GM18511 (cell line): Measurements from ENCODE around the gene BAZ2B.
"Not testable (repeated sequence)": the region's sequence is repeated elsewhere in the genome, so short reads cannot be mapped to it uniquely, and the experiment has no call there.

ENCODE experiments used
- ATAC-seq: cut with Tn5 transposase; IDR thresholded peaks from one replicate; pipeline ENCODE4 v1.9.1; 2021; ENCODE audit warnings: mild to moderate bottlenecking, moderate library complexity; ENCODE audit not compliant: unreplicated experiment

BAZ2B gene

DNA sequence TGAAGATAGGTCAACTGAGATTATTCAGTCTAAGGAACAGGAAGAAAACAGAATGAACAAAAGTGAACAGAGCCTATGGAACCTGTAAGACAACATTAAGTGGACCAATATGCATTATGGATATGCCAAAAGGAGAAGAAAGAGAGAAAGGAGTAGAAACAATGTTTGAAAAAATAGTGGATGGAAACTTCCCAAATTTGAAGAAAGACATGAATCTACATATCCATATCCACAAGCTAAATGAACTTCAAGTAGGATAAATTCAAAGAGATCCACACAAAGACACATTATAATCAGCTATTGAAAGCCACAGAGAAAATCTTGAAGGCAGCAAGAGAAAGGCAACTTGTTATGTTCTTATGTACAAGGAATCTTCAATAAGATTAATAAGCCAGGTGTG lies 74.2 kb downstream of the BAZ2B start:
- ATAC-seq, result no peak

DNA sequence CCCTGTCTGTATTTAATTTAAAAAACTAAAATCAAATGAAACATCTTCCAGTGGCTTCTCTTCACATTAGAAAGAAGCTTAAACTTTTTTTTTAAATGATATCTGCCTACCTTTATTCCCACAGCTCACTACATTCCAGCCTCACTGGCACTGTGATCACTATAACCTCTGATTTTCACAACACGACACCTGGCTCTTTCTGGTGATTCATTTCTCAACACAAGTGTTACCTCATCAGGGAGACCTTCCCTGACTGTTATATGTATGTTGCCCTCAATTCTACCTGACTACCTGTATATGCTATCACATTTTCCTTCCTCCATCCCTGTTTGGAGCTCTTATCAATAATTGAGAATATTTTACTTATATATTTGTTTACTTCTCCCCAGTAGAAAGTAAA lies 76.6 kb downstream of the BAZ2B start:
- no peak for ATAC-seq

DNA sequence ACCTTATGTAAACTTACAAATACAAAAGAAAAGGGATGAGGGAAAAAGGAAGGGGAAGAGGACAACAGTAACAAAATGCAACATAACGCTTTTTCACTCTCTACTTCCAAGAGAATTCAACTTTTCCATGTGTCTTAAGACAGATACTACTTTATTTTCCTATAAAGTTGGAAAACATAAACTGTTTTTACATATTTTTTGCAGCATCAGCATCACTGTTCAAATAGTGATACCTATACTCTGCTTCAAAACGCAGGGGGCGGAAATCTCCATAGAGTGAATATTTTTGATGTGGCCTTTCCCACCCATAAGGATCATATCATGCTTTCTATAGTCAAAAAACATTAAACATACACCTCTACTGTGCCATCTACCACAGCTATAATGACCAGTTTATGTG lies 77.5 kb downstream of the BAZ2B start:
- ATAC-seq, result no peak

DNA sequence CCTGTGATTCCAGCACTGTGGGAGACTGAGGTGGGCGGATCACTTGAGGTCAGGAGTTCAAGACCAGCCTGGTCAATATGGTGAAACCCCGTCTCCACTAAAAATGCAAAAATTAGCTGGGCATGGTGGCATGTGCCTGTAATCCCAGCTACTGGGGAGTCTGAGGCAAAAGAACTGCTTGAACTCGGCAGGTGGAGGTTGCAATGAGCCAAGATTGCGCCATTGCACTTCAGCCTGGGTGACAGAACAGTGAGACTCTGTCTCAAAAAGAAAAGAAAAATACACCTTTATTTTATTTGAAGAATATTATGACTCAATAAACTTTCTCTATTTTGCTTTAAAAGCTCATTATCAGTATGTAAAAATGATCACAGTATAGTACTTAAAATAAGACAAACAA lies 81.1 kb downstream of the BAZ2B start:
- not testable (repeated sequence) for ATAC-seq

DNA sequence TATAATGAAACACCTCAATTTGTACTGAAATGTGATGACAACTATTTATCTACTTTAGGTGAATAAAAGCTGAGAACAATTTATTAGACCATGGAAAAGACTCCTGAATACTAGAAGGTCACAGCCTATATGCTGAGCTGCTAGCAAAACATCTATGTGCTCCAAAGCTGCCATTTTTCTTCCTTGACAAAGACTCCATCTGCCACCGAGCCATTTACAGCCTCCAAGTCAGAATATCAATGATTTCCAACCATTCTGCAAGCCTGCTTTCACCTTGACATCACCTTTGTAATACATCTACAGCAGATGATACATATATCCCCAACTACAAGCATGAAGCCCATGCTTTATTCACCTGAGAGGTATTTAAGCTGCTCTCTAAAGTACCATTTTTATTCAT lies 84.9 kb downstream of the BAZ2B start:
- no peak for ATAC-seq

DNA sequence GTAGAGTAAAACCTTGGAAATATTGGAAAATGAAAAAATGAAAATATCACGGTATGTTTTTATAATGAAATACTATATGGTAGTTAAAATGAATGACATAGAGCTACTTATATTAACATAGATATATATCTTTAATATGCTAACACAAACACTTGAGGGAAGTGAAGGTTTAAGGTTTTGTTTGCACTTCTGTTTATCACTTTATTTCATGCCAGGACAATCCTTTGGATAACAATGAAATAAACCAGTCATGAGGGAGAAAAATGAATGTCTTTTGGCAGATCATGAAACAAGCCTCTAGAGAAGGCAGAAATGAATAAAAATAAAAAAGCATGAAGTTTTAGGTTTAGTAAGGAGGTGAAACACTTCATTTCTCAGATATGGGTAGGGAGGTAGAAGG lies 89.9 kb downstream of the BAZ2B start:
- no peak for ATAC-seq

DNA sequence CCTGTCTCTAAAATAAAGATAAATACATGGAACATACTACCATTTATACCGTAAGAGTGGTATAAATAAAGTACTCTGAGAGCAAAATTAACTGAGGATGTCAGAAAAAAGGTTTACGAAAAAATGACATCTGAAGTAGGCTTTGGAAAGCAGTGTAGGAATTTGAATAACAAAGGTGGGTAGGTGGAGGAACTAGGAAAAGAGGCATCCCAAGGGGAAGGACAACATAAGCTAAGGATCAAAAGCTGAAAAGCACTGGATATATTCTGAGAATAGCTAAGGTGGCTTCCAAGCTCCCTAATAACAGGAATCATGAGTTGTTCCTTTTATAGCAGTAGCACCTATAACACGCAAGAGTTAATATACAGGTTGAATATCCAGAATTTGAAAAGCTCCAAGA lies 91.3 kb downstream of the BAZ2B start:
- no peak for ATAC-seq

DNA sequence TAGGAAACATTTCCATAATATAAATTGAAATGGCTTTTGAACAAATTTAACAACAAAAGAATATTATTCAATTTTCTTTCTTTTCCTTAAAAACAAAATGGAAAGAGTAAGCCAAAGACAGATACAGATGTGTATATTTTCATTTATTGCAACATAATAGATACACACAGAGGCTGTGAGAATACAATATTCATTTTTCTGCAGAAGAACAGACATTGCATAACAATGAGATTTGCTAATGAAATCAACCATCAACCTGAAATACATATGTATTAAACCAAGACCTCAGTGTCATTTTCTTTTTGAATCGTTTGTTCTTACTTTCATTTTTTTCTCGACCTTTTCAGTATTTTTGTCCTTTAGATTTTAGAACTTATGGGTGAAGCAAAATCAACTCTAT lies 95.1 kb downstream of the BAZ2B start:
- ATAC-seq, result no peak

DNA sequence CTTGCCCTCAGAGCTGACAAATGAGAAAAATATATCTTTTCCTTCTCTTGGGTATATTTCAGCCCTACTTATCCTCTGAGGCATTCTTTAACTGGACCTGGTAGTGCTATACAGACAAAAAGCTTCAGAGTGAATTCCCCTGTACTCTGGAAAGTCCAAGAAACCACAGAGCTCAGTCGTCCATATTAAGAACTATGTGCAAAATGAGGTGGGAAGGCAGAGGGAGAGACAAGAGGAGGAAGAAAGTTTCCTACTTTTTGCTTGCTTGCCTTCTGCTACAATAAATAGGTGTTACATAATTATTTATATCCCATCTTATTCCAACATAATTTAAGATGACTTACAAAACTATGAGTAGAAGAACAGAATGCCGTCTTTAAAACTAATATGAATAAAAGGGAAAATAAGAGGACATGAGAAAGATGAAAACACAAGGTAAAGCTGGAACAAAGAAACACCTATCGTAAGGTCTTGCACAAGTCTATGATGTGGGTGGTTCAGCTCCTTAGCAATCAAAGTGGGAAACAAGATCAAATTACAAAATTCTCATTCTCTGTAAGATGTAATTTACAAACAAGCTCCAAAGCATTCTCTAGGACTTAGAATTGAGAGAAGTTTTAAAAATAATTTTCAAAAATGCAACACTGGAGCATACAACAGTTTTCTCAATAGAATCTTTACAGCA lies 97.9 kb downstream of the BAZ2B start:
- no peak for ATAC-seq

DNA sequence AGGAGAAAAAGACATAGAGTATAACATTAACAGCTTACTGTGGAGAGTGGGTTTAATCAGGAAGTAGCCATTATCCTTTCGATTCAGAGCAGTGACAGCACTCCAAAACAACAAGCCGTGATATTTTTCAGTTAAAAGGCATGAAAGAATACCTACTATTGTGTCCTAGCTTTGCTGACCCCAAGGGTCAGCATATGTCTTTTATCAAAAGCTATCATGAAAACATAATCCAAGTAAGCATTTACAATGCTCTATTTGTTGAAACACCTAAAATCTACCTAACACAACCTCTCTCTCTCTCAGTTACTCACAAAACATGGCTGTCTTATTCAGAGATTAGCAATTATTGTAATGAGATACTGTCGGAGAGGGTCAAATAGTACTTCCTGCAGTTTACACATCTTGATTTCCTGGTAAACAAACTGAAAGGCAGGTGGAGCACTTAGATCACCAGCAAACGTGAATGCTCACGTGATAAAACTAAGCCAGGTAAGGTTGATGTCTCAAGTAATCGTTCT lies 100.0 kb downstream of the BAZ2B start:
- peak; percentile 93 for ATAC-seq

DNA sequence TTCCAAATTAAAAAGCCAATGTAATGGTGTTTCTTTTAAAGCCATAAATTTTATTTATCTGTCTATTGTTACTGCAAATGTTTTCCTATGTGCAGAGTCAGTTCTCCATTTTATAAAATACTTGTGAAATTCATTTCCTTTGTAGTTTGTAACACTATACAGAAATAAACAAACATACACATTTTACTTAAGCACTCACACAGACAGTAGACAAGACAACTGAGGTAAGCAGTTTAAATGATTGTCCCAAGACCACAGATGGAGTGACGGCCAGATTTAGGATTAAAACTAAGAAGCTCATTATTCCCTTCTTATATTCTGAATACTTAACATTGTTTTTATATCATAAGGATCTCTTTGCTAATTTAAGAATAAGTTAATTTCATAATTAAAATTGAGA lies 100.9 kb downstream of the BAZ2B start:
- ATAC-seq, result no peak

DNA sequence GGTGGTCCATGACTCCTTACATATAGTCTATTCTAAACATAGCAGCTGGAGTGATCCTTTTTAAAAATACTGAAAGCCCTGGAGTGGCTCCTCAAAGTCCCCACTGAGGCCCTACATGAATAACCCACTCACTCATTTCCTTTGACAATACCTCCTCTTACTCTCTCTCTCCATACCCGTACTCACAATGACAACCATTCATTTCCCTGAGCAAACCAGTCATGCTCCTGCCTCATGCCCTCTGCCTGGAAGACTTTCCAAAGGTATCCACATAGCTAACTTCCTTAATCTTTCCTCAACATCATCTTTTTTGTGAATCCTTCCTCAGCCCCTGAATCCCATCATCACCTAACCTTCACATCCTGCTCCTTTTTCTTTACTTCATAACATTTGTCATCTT lies 102.6 kb downstream of the BAZ2B start:
- ATAC-seq, result no peak

DNA sequence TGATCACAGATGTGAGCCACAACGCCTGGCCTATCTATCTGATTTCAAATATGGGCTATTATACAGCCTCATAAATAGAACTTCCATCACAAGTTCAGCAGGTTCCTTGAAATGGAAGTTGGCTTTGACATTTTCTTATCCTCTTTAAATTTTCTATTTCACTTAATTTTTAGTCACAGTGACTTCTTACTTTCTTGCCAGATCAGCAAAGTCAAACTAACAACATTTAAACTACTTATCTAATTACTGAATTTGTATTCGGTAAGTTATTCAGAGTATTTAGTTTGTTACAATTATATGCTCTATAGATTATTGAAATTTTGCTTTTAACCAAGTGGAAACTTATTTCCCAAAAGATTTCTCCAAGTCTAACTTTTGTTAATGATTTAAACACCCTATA lies 108.2 kb downstream of the BAZ2B start:
- no peak for ATAC-seq

DNA sequence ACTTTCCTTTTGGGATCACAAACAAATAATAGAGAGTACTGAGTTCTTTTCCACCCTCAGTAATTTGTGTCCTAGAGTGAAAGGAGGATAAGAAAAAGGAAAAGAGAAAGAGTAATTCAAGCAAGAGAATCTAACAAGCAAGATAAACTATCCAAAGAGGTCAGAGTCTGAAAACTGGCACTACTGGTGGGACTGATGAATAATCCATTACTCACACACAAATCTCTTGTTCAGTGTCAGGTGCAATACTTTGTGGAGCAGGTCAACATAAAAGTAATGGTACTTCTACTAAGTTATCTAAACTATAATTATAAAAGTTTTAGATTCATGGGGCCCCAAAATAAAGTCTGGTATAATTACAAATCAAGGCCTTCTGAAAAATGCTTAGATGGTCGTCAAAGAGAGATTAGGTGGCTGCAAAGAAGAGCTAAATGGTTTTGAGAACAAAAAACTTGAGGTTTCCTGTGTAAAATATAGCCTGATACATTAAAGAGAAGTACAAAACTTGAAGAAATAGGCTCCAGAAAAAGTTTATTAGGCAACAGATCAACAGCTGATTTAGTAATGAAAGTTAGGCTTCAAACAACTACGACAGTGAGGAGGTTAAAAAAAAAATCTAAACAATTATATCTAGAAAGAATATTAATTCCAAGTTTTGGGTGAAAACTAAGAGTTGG lies 109.4 kb downstream of the BAZ2B start:
- ATAC-seq, result no peak

DNA sequence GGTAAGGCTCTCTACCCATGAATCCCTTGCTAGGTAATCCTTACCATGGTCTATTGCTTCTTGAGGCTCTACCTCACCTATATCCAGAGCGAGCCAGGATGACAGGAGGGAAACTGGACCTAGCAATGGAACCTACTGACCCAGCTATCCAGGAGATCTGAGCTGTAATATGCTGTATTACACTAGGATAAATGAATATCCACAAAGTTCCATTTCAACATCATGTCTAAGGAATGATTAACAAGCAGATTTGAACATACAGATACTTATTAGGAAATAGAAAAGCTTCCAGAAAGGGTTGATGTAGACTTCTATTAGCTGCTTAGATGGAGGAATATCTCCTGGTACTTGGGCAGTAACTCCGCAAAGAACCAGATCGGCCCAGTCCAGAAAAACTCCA lies 110.1 kb downstream of the BAZ2B start:
- ATAC-seq, result no peak

DNA sequence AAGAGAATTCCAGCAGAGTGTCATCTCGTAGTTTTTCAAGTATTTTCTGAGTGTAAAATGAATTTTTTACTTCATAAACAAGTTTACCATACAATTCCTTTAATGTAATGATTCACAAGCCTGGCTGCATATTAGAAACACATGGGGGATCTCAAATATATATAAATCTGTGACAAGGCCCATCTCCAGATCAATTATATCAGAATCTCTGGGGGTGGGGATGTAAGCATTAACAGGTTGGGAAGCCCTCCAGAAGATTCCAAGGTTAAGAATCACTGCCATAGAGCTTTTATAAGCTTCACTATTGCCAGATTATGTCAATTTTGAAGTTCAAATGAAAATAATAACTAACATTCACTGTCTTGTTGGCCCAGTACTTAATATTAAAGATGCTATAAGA lies 111.2 kb downstream of the BAZ2B start:
- no peak for ATAC-seq

DNA sequence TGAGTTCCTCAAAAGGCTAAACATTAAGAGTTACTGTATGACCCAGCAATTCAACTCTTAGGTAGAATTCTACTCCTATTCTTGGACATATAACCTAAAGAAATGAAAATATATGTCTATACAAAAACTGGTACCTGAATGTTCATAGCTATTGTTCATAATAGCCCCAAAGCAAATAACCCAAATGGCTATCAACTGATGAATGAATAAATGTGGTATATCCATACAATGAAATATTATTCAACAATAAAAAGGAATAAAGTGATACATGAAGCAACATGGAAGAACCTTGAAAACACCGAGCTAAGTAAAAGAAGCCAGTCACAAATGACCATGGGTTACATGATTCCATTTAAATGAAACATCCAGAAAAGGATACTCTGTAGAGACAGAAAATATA lies 114.6 kb downstream of the BAZ2B start:
- ATAC-seq, result no peak

DNA sequence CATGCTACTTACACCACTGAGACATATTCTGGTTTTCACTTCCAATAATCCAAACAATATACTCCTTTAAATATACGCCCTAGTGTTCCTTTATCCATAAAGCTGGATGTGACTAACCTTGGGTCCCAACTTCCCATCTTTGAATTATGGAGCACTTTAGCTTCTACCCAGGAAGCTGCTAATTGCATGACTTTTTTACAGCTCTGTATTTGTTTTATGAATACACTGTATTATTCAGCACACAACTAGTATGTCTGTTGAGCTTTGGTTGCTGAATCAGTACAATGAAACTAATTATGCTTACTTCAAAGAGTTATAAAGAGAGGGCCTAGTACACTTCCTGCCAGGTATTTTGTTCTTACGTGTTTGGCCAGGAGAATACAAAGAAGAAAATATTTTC lies 118.5 kb downstream of the BAZ2B start:
- no peak for ATAC-seq

DNA sequence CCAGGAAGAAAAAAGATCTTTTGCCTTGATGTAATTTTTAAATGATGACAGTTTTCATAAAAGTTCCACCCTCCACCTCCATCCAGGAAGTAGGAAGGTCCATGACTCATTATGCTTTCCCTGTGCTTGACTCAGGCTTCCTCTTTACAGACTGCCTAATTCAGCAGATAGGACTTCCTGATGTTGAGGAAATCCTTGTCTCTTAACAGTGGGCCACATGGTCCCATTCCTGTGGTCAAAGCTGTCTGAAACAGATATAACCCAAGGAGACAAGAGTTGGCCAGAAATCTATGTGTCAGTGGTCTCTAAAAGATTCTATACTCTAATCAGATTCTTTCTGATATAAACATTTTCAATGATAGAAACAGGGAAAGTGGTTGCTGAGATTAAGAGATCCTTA lies 119.1 kb downstream of the BAZ2B start:
- ATAC-seq, result no peak

DNA sequence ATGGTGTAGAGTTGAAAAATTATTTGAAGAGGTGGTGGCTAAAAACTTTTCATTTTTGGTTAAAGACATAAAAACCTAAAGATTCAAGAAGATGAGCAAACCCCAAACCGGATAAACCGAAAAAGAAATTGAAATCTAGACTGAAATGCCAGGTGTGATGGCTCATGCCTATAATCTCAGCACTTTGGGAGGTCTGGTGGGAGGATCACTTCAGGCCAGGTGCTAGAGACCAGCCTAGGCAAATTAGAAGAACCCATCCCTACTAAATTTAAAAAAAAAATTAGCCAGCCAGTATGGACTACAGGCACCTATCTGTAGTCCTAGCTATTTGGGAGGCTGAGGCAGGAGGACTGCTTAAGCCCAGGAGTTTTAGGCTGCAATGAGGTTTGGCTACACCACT lies 126.9 kb downstream of the BAZ2B start:
- ATAC-seq, result no peak

DNA sequence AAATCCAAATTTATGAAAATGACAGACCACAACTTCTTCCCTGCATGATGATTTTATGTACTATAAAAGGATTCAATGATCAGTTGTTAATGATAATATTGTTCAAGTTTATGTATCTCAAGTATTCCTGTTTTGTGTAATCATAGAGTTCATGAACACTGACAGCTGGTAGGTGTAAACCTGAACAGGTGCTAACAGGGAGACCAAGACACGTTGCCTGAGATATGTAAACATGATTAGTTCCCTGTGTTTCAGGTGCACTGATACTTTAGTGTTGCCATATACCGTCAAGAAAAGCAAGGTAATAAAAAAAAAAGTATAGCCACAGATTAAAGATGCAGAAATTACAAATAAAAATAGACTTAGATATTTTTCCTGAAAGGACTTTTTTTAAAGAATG lies 131.8 kb downstream of the BAZ2B start:
- no peak for ATAC-seq

DNA sequence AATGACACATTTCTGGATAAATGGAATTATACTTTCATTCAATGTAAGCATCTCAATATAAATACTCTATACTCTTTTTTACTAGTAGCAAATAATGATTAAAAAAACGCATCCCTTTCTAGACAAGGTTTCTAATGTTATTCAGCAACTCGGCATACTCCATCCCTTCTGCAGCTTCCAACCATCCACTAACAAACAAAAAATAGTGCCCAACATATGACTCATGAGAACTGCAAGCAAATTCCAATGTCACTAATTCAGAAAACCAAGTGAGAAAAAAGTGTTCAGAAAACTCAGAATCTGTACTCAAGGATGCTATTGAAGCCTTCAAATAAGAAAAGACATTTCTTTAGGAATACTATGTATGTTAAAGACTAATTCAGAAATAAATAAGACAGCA lies 140.0 kb downstream of the BAZ2B start:
- no peak for ATAC-seq

DNA sequence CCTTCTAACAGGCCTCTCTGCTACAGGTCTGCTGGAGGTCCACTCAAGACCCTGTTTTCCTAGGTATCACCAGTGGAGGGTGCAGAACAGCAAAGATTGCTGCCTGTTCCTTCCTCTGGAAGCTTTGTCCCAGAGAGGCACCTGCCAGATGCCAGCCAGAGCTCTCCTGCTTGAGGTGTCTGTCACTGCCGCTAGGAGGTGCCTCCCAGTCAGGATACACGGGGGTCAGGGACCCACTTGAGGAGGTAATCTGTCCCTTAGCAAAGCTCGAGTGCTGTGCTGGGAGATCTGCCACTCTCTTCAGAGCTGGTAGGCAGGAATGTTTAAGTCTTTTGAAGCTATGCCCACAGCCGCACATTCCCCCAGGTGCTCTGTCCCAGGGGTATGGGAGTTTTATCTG lies 140.6 kb downstream of the BAZ2B start:
- no peak for ATAC-seq
